Gastrocnemius medialis (tissue), 4 donors: ENCODE measurements around the gene GCH1.

Source experiments
- CTCF ChIP-seq, 5 experiments: fragments of 450-650 bp in 3 of 5; fragments of 200-600 bp in 2 of 5; sonication (generic) in 2 of 5; IDR thresholded peaks in 4 of 5; conservative IDR thresholded peaks in 1 of 5; 1 replicate in 4 of 5; 2 replicates in 1 of 5; pipeline ENCODE4 v1.5.1; 2016 to 2019; ENCODE audit warnings: antibody characterized with exemption in 5 of 5, mild to moderate bottlenecking in 3 of 5, moderate library complexity in 3 of 5
- POLR2A ChIP-seq, 2 donors: fragments of 450-650 bp; IDR thresholded peaks; one replicate each; pipeline ENCODE4 v1.6.1; 2017; ENCODE audit warnings: antibody characterized with exemption in 2 of 2, mild to moderate bottlenecking in 2 of 2, moderate library complexity in 2 of 2

DNA sequence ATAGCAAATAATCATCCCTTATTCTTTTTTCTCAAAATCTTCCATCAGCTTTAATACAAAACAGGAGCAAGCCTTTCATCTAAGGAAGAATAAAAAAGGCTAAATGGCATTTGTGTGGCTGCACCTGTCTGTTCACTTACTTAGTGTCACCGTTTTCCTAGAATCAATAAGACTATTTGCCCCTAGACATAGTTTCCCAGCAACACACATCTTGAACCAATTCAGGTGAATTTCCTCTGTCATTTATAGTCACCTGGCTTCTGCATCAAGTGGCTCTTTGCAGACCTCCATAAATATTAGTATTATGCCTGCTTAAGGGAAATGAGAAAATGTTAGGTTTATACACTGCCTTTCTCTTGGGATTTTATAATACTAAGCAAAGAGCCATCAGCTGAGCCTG is 17.4 kb upstream of the GCH1 start:
- no peak for TF ChIP-seq POLR2A (IDR thresholded peaks at IDR 0.05)
- TF ChIP-seq CTCF (IDR thresholded peaks at IDR 0.05 in 4 of 5, conservative IDR thresholded peaks at IDR 0.05 in 1 of 5), result no peak
